HG03060 (cell line): ENCODE results near the gene ADCYAP1.

Experiments
- ATAC-seq: cut with Tn5 transposase; IDR thresholded peaks from one replicate; pipeline ENCODE4 v1.9.1; 2021; ENCODE audit warnings: low read depth, moderate number of reproducible peaks; ENCODE audit not compliant: unreplicated experiment

Gene ADCYAP1

DNA sequence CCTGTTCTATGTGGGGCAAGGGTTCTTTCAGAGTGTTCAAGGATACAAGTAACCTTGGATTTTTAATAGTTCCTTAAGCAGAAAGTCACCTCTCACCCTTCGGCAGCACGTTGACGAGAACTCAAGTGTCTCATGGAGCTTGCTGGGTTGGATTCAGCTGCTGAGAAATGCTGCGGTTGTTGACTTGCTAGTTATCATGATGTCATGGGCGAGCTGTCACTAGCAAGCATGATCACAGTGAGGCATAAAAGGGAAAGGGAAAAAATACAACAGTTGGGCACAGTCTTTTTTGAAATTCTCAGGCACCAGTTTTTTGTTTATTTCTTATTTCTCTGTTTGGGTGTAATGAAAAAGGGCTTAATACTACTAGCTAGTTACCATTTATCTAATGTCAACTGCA, 53.2 kb downstream of the ADCYAP1 start:
- no peak for ATAC-seq

DNA sequence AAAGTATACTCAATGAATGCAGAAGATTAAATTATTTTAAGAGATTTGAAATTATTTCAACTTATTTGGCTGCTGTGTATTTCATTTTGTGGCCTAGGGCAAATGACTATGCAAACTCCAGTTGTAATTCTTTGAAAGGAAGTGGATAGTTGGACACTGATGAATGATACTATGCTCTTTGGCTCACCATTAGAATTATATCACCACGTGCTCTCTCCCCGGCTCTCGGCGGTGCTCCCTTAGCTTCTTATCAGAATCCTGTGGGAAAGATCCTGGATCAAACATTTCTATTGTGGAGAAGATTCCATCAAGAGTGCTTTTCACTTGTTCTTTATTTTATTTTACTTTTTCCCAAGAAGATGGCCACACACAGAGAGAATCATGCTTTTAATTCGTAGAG, 55.2 kb downstream of the ADCYAP1 start:
- no peak for ATAC-seq
